Neural cell (in vitro differentiated cells): Measurements from ENCODE around the gene DPP10.

Experiments
- CTCF ChIP-seq: fragments of 450-650 bp; IDR thresholded peaks from 2 replicates; pipeline ENCODE4 v1.5.1; 2014; ENCODE audit warnings: antibody characterized with exemption, mild to moderate bottlenecking, moderate library complexity; ENCODE audit not compliant: poor library complexity, severe bottlenecking
- POLR2AphosphoS5 ChIP-seq: IDR thresholded peaks from 2 replicates; pipeline ENCODE4 v1.6.1; 2012

GRCh38 chr2:114926303-114926702 is 483.9 kb downstream of the DPP10 start:
- TF ChIP-seq CTCF (no peak), POLR2AphosphoS5 (no peak)
